ENCODE data around the gene TSPAN4.

TSPAN4 gene

DNA sequence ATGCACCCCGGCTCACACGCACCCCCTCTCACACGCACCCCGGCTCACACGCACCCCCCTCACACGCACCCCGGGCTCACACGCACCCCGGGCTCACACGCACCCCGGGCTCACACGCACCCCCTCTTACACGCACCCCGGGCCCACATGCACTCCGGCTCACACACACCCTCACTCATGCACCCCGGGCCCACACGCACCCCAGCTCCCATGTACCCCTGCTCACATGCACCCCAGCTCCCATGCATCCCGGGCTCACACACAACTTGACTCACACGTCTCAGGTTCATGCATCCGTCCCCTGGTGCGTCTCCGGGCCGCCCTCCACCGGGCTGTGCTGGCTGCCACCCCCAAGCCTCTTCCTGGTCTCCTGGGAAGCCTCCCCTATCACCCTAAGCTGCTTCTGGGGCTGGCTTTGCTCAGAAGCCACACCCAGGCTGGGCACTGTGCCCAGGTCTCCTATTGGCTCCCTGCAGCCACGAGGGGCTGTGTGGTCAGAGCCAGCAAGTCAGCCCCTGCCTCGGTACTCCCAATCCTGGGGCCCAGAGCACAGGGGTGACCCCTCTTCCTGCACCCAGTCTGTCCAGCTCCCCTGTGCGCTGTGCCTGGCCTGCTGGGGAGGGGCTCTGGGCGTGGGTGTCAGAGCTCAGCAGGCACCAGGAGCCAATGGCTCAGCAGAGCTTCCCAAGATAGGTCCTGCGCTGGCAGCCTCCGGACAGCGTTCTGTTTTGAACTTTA, 16.9 kb downstream of the TSPAN4 start:
- no peak overlapping the region for H3K4me3 ChIP-seq (ENCODE audit: control insufficient read depth in 1 of 7, extremely low read depth in 1 of 7, insufficient read depth in 4 of 7, low read depth in 2 of 7, low read length in 6 of 7)
- CTCF ChIA-PET: interaction anchor here (1.0 kb wide), 1 partner anchor 11 kb away, joined by 4 read pairs; no protein-coding TSS in a partner anchor
- DNase-seq: peak in 2 of 3 donors; percentile 67 to 69

GRCh38 chr11:860234-861104, 17.8 kb downstream of the TSPAN4 start:
- 92% methylated on average over 19 of the region's 21 CpGs for WGBS (ENCODE audit: insufficient coverage)
- ChIA-PET POLR2A (interaction anchor here (1.0 kb wide), 1 partner anchor 13 kb away, joined by 3 read pairs; no protein-coding TSS in a partner anchor), CTCF (interaction anchor here (1.0 kb wide), 2 partner anchors 12 to 61 kb away, joined by 4 read pairs; no protein-coding TSS in a partner anchor)
- H3K4me3 ChIP-seq (ENCODE audit: control insufficient read depth in 1 of 7, extremely low read depth in 1 of 7, insufficient read depth in 4 of 7, low read depth in 2 of 7, low read length in 6 of 7): no peak overlapping the region
- H3K27ac ChIP-seq (ENCODE audit: insufficient read depth in 1 of 2, low read depth in 1 of 2, low read length in 2 of 2, poor library complexity in 1 of 2, severe bottlenecking in 2 of 2): no peak overlapping the region
- DNase-seq: no peak
- peaks cover 0 to 7% (median 4%) of the 10 kb centered on the region in 4 experiments for H3K4me1 ChIP-seq (ENCODE audit: control extremely low read depth in 1 of 4, control insufficient read depth in 4 of 4, insufficient read depth in 4 of 4, low read length in 3 of 4)
- H3K36me3 ChIP-seq (ENCODE audit: control insufficient read depth in 4 of 4, insufficient read depth in 4 of 4, low read length in 3 of 4): peaks cover 0 to 4% (median under 1%) of the 10 kb centered on the region in 4 experiments
- H3K27me3 ChIP-seq (replicated peaks in 2 of 5; ENCODE audit: control insufficient read depth in 4 of 5, insufficient read depth in 5 of 5, low read length in 4 of 5): no peaks in the 10 kb centered on the region
- H3K9me3 ChIP-seq (ENCODE audit: control extremely low read depth in 1 of 5, control insufficient read depth in 4 of 5, insufficient read depth in 2 of 5, low read depth in 1 of 5, low read length in 4 of 5): no peaks in the 10 kb centered on the region

More for the DNA sequence above, 16.9 kb downstream of the TSPAN4 start:
- Histone ChIP-seq H3K4me1 (ENCODE audit: control extremely low read depth in 1 of 4, control insufficient read depth in 4 of 4, insufficient read depth in 4 of 4, low read length in 3 of 4) (peaks cover 0 to 7% (median 4%) of the 10 kb centered on the region in 4 experiments), H3K27ac (ENCODE audit: insufficient read depth in 1 of 2, low read depth in 1 of 2, low read length in 2 of 2, poor library complexity in 1 of 2, severe bottlenecking in 2 of 2) (no peak overlapping the region), H3K27me3 (replicated peaks in 2 of 5; ENCODE audit: control insufficient read depth in 4 of 5, insufficient read depth in 5 of 5, low read length in 4 of 5) (no peaks in the 10 kb centered on the region), H3K9me3 (ENCODE audit: control extremely low read depth in 1 of 5, control insufficient read depth in 4 of 5, insufficient read depth in 2 of 5, low read depth in 1 of 5, low read length in 4 of 5) (no peaks in the 10 kb centered on the region), H3K36me3 (ENCODE audit: control insufficient read depth in 4 of 4, insufficient read depth in 4 of 4, low read length in 3 of 4) (peaks cover 0 to 4% (median 0%) of the 10 kb centered on the region in 4 experiments)
- 80% methylated on average over 19 of the region's 31 CpGs for WGBS (ENCODE audit: insufficient coverage)
- POLR2A ChIA-PET: interaction anchor here (1.0 kb wide), 1 partner anchor 12 kb away, joined by 3 read pairs; no protein-coding TSS in a partner anchor

- CTCF ChIA-PET: interaction anchor here (1.0 kb wide), 1 partner anchor 61 kb away, joined by 4 read pairs; no protein-coding TSS in a partner anchor
- H3K36me3 ChIP-seq (ENCODE audit: control insufficient read depth in 4 of 4, insufficient read depth in 4 of 4, low read length in 3 of 4): peaks cover 0 to 3% (median 1%) of the 10 kb centered on the region in 4 experiments
- H3K4me3 ChIP-seq (ENCODE audit: control insufficient read depth in 1 of 7, extremely low read depth in 1 of 7, insufficient read depth in 4 of 7, low read depth in 2 of 7, low read length in 6 of 7): no peak overlapping the region
- peaks cover 0 to 7% (median 4%) of the 10 kb centered on the region in 4 experiments for H3K4me1 ChIP-seq (ENCODE audit: control extremely low read depth in 1 of 4, control insufficient read depth in 4 of 4, insufficient read depth in 4 of 4, low read length in 3 of 4)
- no peak for DNase-seq
- H3K27me3 ChIP-seq (replicated peaks in 2 of 5; ENCODE audit: control insufficient read depth in 4 of 5, insufficient read depth in 5 of 5, low read length in 4 of 5): no peaks in the 10 kb centered on the region
- no peaks in the 10 kb centered on the region for H3K9me3 ChIP-seq (ENCODE audit: control extremely low read depth in 1 of 5, control insufficient read depth in 4 of 5, insufficient read depth in 2 of 5, low read depth in 1 of 5, low read length in 4 of 5)
- POLR2A ChIA-PET: no interaction called here
- no peak overlapping the region for H3K27ac ChIP-seq (ENCODE audit: insufficient read depth in 1 of 2, low read depth in 1 of 2, low read length in 2 of 2, poor library complexity in 1 of 2, severe bottlenecking in 2 of 2)
- WGBS (ENCODE audit: insufficient coverage): 92% methylated on average over 12 of the region's 14 CpGs
Observed at GRCh38 chr11:861105-861479, 18.4 kb downstream of the TSPAN4 start.

GRCh38 chr11:862081-862661, 19.5 kb downstream of the TSPAN4 start:
- no peak for DNase-seq
- Histone ChIP-seq H3K9me3 (ENCODE audit: control extremely low read depth in 1 of 5, control insufficient read depth in 4 of 5, insufficient read depth in 2 of 5, low read depth in 1 of 5, low read length in 4 of 5) (no peaks in the 10 kb centered on the region), H3K27ac (ENCODE audit: insufficient read depth in 1 of 2, low read depth in 1 of 2, low read length in 2 of 2, poor library complexity in 1 of 2, severe bottlenecking in 2 of 2) (no peak overlapping the region), H3K36me3 (ENCODE audit: control insufficient read depth in 4 of 4, insufficient read depth in 4 of 4, low read length in 3 of 4) (peaks cover 0 to 9% (median 6%) of the 10 kb centered on the region in 4 experiments), H3K4me3 (ENCODE audit: control insufficient read depth in 1 of 7, extremely low read depth in 1 of 7, insufficient read depth in 4 of 7, low read depth in 2 of 7, low read length in 6 of 7) (no peak overlapping the region), H3K27me3 (replicated peaks in 2 of 5; ENCODE audit: control insufficient read depth in 4 of 5, insufficient read depth in 5 of 5, low read length in 4 of 5) (no peaks in the 10 kb centered on the region), H3K4me1 (ENCODE audit: control extremely low read depth in 1 of 4, control insufficient read depth in 4 of 4, insufficient read depth in 4 of 4, low read length in 3 of 4) (peaks cover 0 to 7% (median 4%) of the 10 kb centered on the region in 4 experiments)
- ChIA-PET POLR2A (interaction anchor here (0.6 kb wide), 1 partner anchor 13 kb away, joined by 4 read pairs; no protein-coding TSS in a partner anchor), CTCF (no interaction called here)
- WGBS (ENCODE audit: insufficient coverage): 91% methylated on average over 15 of the region's 20 CpGs

DNA sequence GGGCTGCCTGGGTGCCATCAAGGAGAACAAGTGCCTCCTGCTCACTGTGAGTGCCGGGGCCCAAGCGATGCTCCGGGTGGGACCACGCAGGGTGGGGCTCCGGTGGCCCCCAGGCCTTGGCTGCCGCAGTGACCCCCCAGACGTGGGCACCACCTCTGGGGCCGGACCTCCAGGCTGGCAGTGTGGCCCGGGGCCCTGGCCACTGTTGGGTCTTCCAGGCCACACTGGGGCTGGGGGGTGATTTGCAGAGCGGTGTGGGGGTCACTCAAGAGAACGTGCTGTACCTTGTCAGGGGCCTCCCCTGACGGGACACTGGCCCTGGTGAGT, 20.0 kb downstream of the TSPAN4 start:
- WGBS (ENCODE audit: insufficient coverage): 95% methylated on average over 12 of the region's 12 CpGs
- Histone ChIP-seq H3K36me3 (ENCODE audit: control insufficient read depth in 4 of 4, insufficient read depth in 4 of 4, low read length in 3 of 4) (peaks cover 0 to 9% (median 6%) of the 10 kb centered on the region in 4 experiments), H3K9me3 (ENCODE audit: control extremely low read depth in 1 of 5, control insufficient read depth in 4 of 5, insufficient read depth in 2 of 5, low read depth in 1 of 5, low read length in 4 of 5) (no peaks in the 10 kb centered on the region), H3K4me3 (ENCODE audit: control insufficient read depth in 1 of 7, extremely low read depth in 1 of 7, insufficient read depth in 4 of 7, low read depth in 2 of 7, low read length in 6 of 7) (no peak overlapping the region), H3K27me3 (replicated peaks in 2 of 5; ENCODE audit: control insufficient read depth in 4 of 5, insufficient read depth in 5 of 5, low read length in 4 of 5) (no peaks in the 10 kb centered on the region), H3K4me1 (ENCODE audit: control extremely low read depth in 1 of 4, control insufficient read depth in 4 of 4, insufficient read depth in 4 of 4, low read length in 3 of 4) (peaks cover 0 to 7% (median 4%) of the 10 kb centered on the region in 4 experiments), H3K27ac (ENCODE audit: insufficient read depth in 1 of 2, low read depth in 1 of 2, low read length in 2 of 2, poor library complexity in 1 of 2, severe bottlenecking in 2 of 2) (no peak overlapping the region)
- no peak for DNase-seq
- ChIA-PET CTCF (no interaction called here), POLR2A (no interaction called here)

GRCh38 chr11:863023-863909, 20.6 kb downstream of the TSPAN4 start:
- peaks cover 0 to 9% (median 6%) of the 10 kb centered on the region in 4 experiments for H3K36me3 ChIP-seq (ENCODE audit: control insufficient read depth in 4 of 4, insufficient read depth in 4 of 4, low read length in 3 of 4)
- DNase-seq: no peak
- no peaks in the 10 kb centered on the region for H3K27me3 ChIP-seq (replicated peaks in 2 of 5; ENCODE audit: control insufficient read depth in 4 of 5, insufficient read depth in 5 of 5, low read length in 4 of 5)
- no peak overlapping the region for H3K27ac ChIP-seq (ENCODE audit: insufficient read depth in 1 of 2, low read depth in 1 of 2, low read length in 2 of 2, poor library complexity in 1 of 2, severe bottlenecking in 2 of 2)
- H3K4me1 ChIP-seq (ENCODE audit: control extremely low read depth in 1 of 4, control insufficient read depth in 4 of 4, insufficient read depth in 4 of 4, low read length in 3 of 4): peaks cover 0 to 7% (median 4%) of the 10 kb centered on the region in 4 experiments
- no peak overlapping the region for H3K4me3 ChIP-seq (ENCODE audit: control insufficient read depth in 1 of 7, extremely low read depth in 1 of 7, insufficient read depth in 4 of 7, low read depth in 2 of 7, low read length in 6 of 7)
- 94% methylated on average over 14 of the region's 24 CpGs for WGBS (ENCODE audit: insufficient coverage)
- ChIA-PET POLR2A (no interaction called here), CTCF (no interaction called here)
- H3K9me3 ChIP-seq (ENCODE audit: control extremely low read depth in 1 of 5, control insufficient read depth in 4 of 5, insufficient read depth in 2 of 5, low read depth in 1 of 5, low read length in 4 of 5): no peaks in the 10 kb centered on the region
